Measurements from ENCODE around the gene TUBA1C. TPM values are rescaled to one million over a fixed set of nuclear protein-coding genes. Genes with fewer than 3 reads are reported as not detected.
A peak's percentile ranks its signal among the peaks of the same experiment; 100 is the strongest.

The TUBA1C gene
- total and polyA plus RNA-seq, 9 of the 15 experiments (the other 6 are each of a cell fraction or from before 2014, with no cell fraction given): 755 to 3,012 (median 914) TPM

- TF ChIP-seq ATF3 (IDR thresholded peaks at IDR 0.05) (0 out of 2 replicates have a peak, but pooled peaks have one; percentile 17), ATF3 (CRISPR knock-in tag; conservative IDR thresholded peaks at IDR 0.05) (no peak), SMARCA5 (IDR thresholded peaks at IDR 0.05) (peak; percentile 98; the same call in 1 of the 2 replicates), E4F1 (CRISPR knock-in tag; IDR thresholded peaks at IDR 0.05; ENCODE audit: borderline replicate concordance) (no peak), KDM4B (IDR thresholded peaks at IDR 0.05; ENCODE audit: borderline replicate concordance in 2 of 2, low read depth in 1 of 2) (no peak), TSHZ1 (CRISPR knock-in tag; IDR thresholded peaks at IDR 0.05) (no peak), ZC3H8 (IDR thresholded peaks at IDR 0.05) (no peak), ATF7 (IDR thresholded peaks at IDR 0.05) (peak; percentile 72), HDGF (IDR thresholded peaks at IDR 0.05) (peak; percentile 42; the same call in 1 of the 2 replicates), OTX1 (CRISPR knock-in tag; IDR thresholded peaks at IDR 0.05) (no peak), TEAD4 (IDR thresholded peaks at IDR 0.05; ENCODE audit: low read length) (no peak), TEAD4 (CRISPR knock-in tag; IDR thresholded peaks at IDR 0.05; ENCODE audit: borderline replicate concordance) (no peak), VEZF1 (CRISPR knock-in tag; IDR thresholded peaks at IDR 0.05) (peak; percentile 40; the same call in 1 of the 2 replicates), POLR2AphosphoS2 (IDR thresholded peaks at IDR 0.05; ENCODE audit: low read length) (no peak), PKNOX1 (IDR thresholded peaks at IDR 0.05) (peak; percentile 31), SPI1 (IDR thresholded peaks at IDR 0.05; ENCODE audit: borderline replicate concordance, low read depth, low read length) (no peak), ZBTB33 (CRISPR knock-in tag; IDR thresholded peaks at IDR 0.05) (peak; percentile 65)
Observed at GRCh38 chr12:49288412-49288853, 23.6 kb downstream of the TUBA1C start (continued).

Measured in K562 (cell line).